ENCODE data around the gene RNF123. TPM values are rescaled to one million over a fixed set of nuclear protein-coding genes. Genes with fewer than 3 reads are reported as not detected.

Gene RNF123
- total RNA-seq, 1 donor from 2014 or later = 31.3 TPM

- peaks cover 0 to 17% (median 4%) of the 10 kb centered on the region in 3 donors for H3K27me3 ChIP-seq (ENCODE audit: control insufficient read depth in 3 of 3, insufficient read depth in 3 of 3, low read length in 3 of 3)
- H3K36me3 ChIP-seq (ENCODE audit: control insufficient read depth in 3 of 3, insufficient read depth in 3 of 3, low read length in 3 of 3) = no peaks in the 10 kb centered on the region
- H3K4me1 ChIP-seq (ENCODE audit: control insufficient read depth in 3 of 3, insufficient read depth in 3 of 3, low read length in 3 of 3) = peaks cover 0 to 4% (median 2%) of the 10 kb centered on the region in 3 donors
- H3K9ac ChIP-seq (ENCODE audit: low read depth in 1 of 3, low read length in 3 of 3) = peak overlapping the region in 1 of 3 donors; percentile 25
- no peak overlapping the region for H3K27ac ChIP-seq (ENCODE audit: low read depth, low read length)
- H3K4me3 ChIP-seq (ENCODE audit: low read length in 3 of 3) = no peak overlapping the region
- no peaks in the 10 kb centered on the region for H3K9me3 ChIP-seq (ENCODE audit: control insufficient read depth in 3 of 3, low read length in 3 of 3)
These were observed 32.0 kb upstream of the RNF123 start for GRCh38 chr3:49657208-49657915.

- Histone ChIP-seq H3K27ac (ENCODE audit: low read depth, low read length) (no peak overlapping the region), H3K4me3 (ENCODE audit: low read length in 3 of 3) (no peak overlapping the region), H3K27me3 (ENCODE audit: control insufficient read depth in 3 of 3, insufficient read depth in 3 of 3, low read length in 3 of 3) (peaks cover 0 to 17% (median 4%) of the 10 kb centered on the region in 3 donors), H3K9ac (ENCODE audit: low read depth in 1 of 3, low read length in 3 of 3) (no peak overlapping the region), H3K36me3 (ENCODE audit: control insufficient read depth in 3 of 3, insufficient read depth in 3 of 3, low read length in 3 of 3) (no peaks in the 10 kb centered on the region), H3K4me1 (ENCODE audit: control insufficient read depth in 3 of 3, insufficient read depth in 3 of 3, low read length in 3 of 3) (peaks cover 0 to 4% (median 2%) of the 10 kb centered on the region in 3 donors), H3K9me3 (ENCODE audit: control insufficient read depth in 3 of 3, low read length in 3 of 3) (no peaks in the 10 kb centered on the region)
These were observed 30.6 kb upstream of the RNF123 start for GRCh38 chr3:49658711-49659110.

- no peaks in the 10 kb centered on the region for H3K36me3 ChIP-seq (ENCODE audit: control insufficient read depth in 3 of 3, insufficient read depth in 3 of 3, low read length in 3 of 3)
- H3K4me3 ChIP-seq (ENCODE audit: low read length in 3 of 3) = no peak overlapping the region
- no peaks in the 10 kb centered on the region for H3K9me3 ChIP-seq (ENCODE audit: control insufficient read depth in 3 of 3, low read length in 3 of 3)
- peaks cover 0 to 17% (median 4%) of the 10 kb centered on the region in 3 donors for H3K27me3 ChIP-seq (ENCODE audit: control insufficient read depth in 3 of 3, insufficient read depth in 3 of 3, low read length in 3 of 3)
- no peak overlapping the region for H3K27ac ChIP-seq (ENCODE audit: low read depth, low read length)
- H3K9ac ChIP-seq (ENCODE audit: low read depth in 1 of 3, low read length in 3 of 3) = no peak overlapping the region
- H3K4me1 ChIP-seq (ENCODE audit: control insufficient read depth in 3 of 3, insufficient read depth in 3 of 3, low read length in 3 of 3) = peaks cover 0 to 4% (median 2%) of the 10 kb centered on the region in 3 donors
These were observed 29.6 kb upstream of the RNF123 start for GRCh38 chr3:49659756-49660155.

- H3K36me3 ChIP-seq (ENCODE audit: control insufficient read depth in 3 of 3, insufficient read depth in 3 of 3, low read length in 3 of 3) = no peaks in the 10 kb centered on the region
- H3K4me1 ChIP-seq (ENCODE audit: control insufficient read depth in 3 of 3, insufficient read depth in 3 of 3, low read length in 3 of 3) = peaks cover 0 to 4% (median 2%) of the 10 kb centered on the region in 3 donors
- H3K9me3 ChIP-seq (ENCODE audit: control insufficient read depth in 3 of 3, low read length in 3 of 3) = no peaks in the 10 kb centered on the region
- peaks cover 0 to 26% (median 4%) of the 10 kb centered on the region in 3 donors for H3K27me3 ChIP-seq (ENCODE audit: control insufficient read depth in 3 of 3, insufficient read depth in 3 of 3, low read length in 3 of 3)
- no peak overlapping the region for H3K9ac ChIP-seq (ENCODE audit: low read depth in 1 of 3, low read length in 3 of 3)
- H3K4me3 ChIP-seq (ENCODE audit: low read length in 3 of 3) = no peak overlapping the region
- no peak overlapping the region for H3K27ac ChIP-seq (ENCODE audit: low read depth, low read length)
These were observed 28.1 kb upstream of the RNF123 start for GRCh38 chr3:49661281-49661680.

GRCh38 chr3:49662021-49662420 lies 27.3 kb upstream of the RNF123 start:
- H3K4me1 ChIP-seq (ENCODE audit: control insufficient read depth in 3 of 3, insufficient read depth in 3 of 3, low read length in 3 of 3) = peaks cover 0 to under 1% (median 0%) of the 10 kb centered on the region in 3 donors
- H3K4me3 ChIP-seq (ENCODE audit: low read length in 3 of 3) = no peak overlapping the region
- H3K27me3 ChIP-seq (ENCODE audit: control insufficient read depth in 3 of 3, insufficient read depth in 3 of 3, low read length in 3 of 3) = peaks cover 0 to 19% (median 4%) of the 10 kb centered on the region in 3 donors
- H3K9ac ChIP-seq (ENCODE audit: low read depth in 1 of 3, low read length in 3 of 3) = no peak overlapping the region
- no peaks in the 10 kb centered on the region for H3K9me3 ChIP-seq (ENCODE audit: control insufficient read depth in 3 of 3, low read length in 3 of 3)
- no peaks in the 10 kb centered on the region for H3K36me3 ChIP-seq (ENCODE audit: control insufficient read depth in 3 of 3, insufficient read depth in 3 of 3, low read length in 3 of 3)
- no peak overlapping the region for H3K27ac ChIP-seq (ENCODE audit: low read depth, low read length)

- peaks cover 4 to 16% (median 8%) of the 10 kb centered on the region in 3 donors for H3K27me3 ChIP-seq (ENCODE audit: control insufficient read depth in 3 of 3, insufficient read depth in 3 of 3, low read length in 3 of 3)
- no peaks in the 10 kb centered on the region for H3K36me3 ChIP-seq (ENCODE audit: control insufficient read depth in 3 of 3, insufficient read depth in 3 of 3, low read length in 3 of 3)
- no peak overlapping the region for H3K9ac ChIP-seq (ENCODE audit: low read depth in 1 of 3, low read length in 3 of 3)
- no peaks in the 10 kb centered on the region for H3K9me3 ChIP-seq (ENCODE audit: control insufficient read depth in 3 of 3, low read length in 3 of 3)
- no peaks in the 10 kb centered on the region for H3K4me1 ChIP-seq (ENCODE audit: control insufficient read depth in 3 of 3, insufficient read depth in 3 of 3, low read length in 3 of 3)
- H3K27ac ChIP-seq (ENCODE audit: low read depth, low read length) = no peak overlapping the region
- no peak overlapping the region for H3K4me3 ChIP-seq (ENCODE audit: low read length in 3 of 3)
These were observed 26.5 kb upstream of the RNF123 start for GRCh38 chr3:49662720-49663413.

- H3K27me3 ChIP-seq (ENCODE audit: control insufficient read depth in 3 of 3, insufficient read depth in 3 of 3, low read length in 3 of 3) = peaks cover 6 to 22% (median 9%) of the 10 kb centered on the region in 3 donors
- no peaks in the 10 kb centered on the region for H3K36me3 ChIP-seq (ENCODE audit: control insufficient read depth in 3 of 3, insufficient read depth in 3 of 3, low read length in 3 of 3)
- H3K9me3 ChIP-seq (ENCODE audit: control insufficient read depth in 3 of 3, low read length in 3 of 3) = no peaks in the 10 kb centered on the region
- no peak overlapping the region for H3K27ac ChIP-seq (ENCODE audit: low read depth, low read length)
- H3K4me3 ChIP-seq (ENCODE audit: low read length in 3 of 3) = no peak overlapping the region
- H3K9ac ChIP-seq (ENCODE audit: low read depth in 1 of 3, low read length in 3 of 3) = no peak overlapping the region
- H3K4me1 ChIP-seq (ENCODE audit: control insufficient read depth in 3 of 3, insufficient read depth in 3 of 3, low read length in 3 of 3) = peaks cover 0 to 2% (median 0%) of the 10 kb centered on the region in 3 donors
These were observed 25.5 kb upstream of the RNF123 start for GRCh38 chr3:49663831-49664230.

- Histone ChIP-seq H3K4me1 (ENCODE audit: control insufficient read depth in 3 of 3, insufficient read depth in 3 of 3, low read length in 3 of 3) (peaks cover 1 to 4% (median 4%) of the 10 kb centered on the region in 3 donors), H3K27ac (ENCODE audit: low read depth, low read length) (no peak overlapping the region), H3K36me3 (ENCODE audit: control insufficient read depth in 3 of 3, insufficient read depth in 3 of 3, low read length in 3 of 3) (no peaks in the 10 kb centered on the region), H3K9ac (ENCODE audit: low read depth in 1 of 3, low read length in 3 of 3) (no peak overlapping the region), H3K27me3 (ENCODE audit: control insufficient read depth in 3 of 3, insufficient read depth in 3 of 3, low read length in 3 of 3) (peaks cover 6 to 27% (median 9%) of the 10 kb centered on the region in 3 donors), H3K4me3 (ENCODE audit: low read length in 3 of 3) (no peak overlapping the region), H3K9me3 (ENCODE audit: control insufficient read depth in 3 of 3, low read length in 3 of 3) (no peaks in the 10 kb centered on the region)
These were observed 25.1 kb upstream of the RNF123 start for GRCh38 chr3:49664300-49664699.

- Histone ChIP-seq H3K9ac (ENCODE audit: low read depth in 1 of 3, low read length in 3 of 3) (no peak overlapping the region), H3K27ac (ENCODE audit: low read depth, low read length) (no peak overlapping the region), H3K27me3 (ENCODE audit: control insufficient read depth in 3 of 3, insufficient read depth in 3 of 3, low read length in 3 of 3) (peaks cover 6 to 29% (median 9%) of the 10 kb centered on the region in 3 donors), H3K4me1 (ENCODE audit: control insufficient read depth in 3 of 3, insufficient read depth in 3 of 3, low read length in 3 of 3) (peaks cover 4% of the 10 kb centered on the region in 3 donors), H3K9me3 (ENCODE audit: control insufficient read depth in 3 of 3, low read length in 3 of 3) (no peaks in the 10 kb centered on the region), H3K36me3 (ENCODE audit: control insufficient read depth in 3 of 3, insufficient read depth in 3 of 3, low read length in 3 of 3) (no peaks in the 10 kb centered on the region), H3K4me3 (ENCODE audit: low read length in 3 of 3) (no peak overlapping the region)
These were observed 23.4 kb upstream of the RNF123 start for GRCh38 chr3:49665822-49666519.

All from skeletal muscle tissue (tissue), 4 donors.